Colonic mucosa (tissue), 4 donors: ENCODE measurements around the gene DEFB131A. TPM values are rescaled to one million over a fixed set of nuclear protein-coding genes. Genes with fewer than 3 reads are reported as not detected.
"Not testable (repeated sequence)": the region's sequence is repeated elsewhere in the genome, so short reads cannot be mapped to it uniquely, and the experiment has no call there.

ENCODE experiments used
- DNase-seq: peaks from one replicate; pipeline ENCODE4 v3.0.0-alpha.2; 2020
- H3K27ac ChIP-seq: fragments of 200-600 bp; one replicate; pipeline ENCODE4 v1.8.0; 2021
- H3K27me3 ChIP-seq: fragments of 200-600 bp; one replicate; pipeline ENCODE4 v1.8.0; 2021
- H3K36me3 ChIP-seq: fragments of 200-600 bp; one replicate; pipeline ENCODE4 v1.8.0; 2021
- H3K4me1 ChIP-seq: fragments of 200-600 bp; one replicate; pipeline ENCODE4 v1.8.0; 2021; ENCODE audit warnings: mild to moderate bottlenecking
- H3K4me3 ChIP-seq: fragments of 200-600 bp; one replicate; pipeline ENCODE4 v1.8.0; 2021
- H3K9ac ChIP-seq, 2 donors: one replicate each; pipeline ENCODE4 v1.7.0; 2013; ENCODE audit warnings: control low read depth in 2 of 2, low read depth in 2 of 2, low read length in 2 of 2
- H3K9me3 ChIP-seq: fragments of 200-600 bp; one replicate; pipeline ENCODE4 v1.8.0; 2021
- intact Hi-C: fragments of 100-400 bp; cut with DNase I; formaldehyde crosslinking; loops from one replicate; pipeline ENCODE4 v1.14.1; 2022
- total RNA-seq, 2 donors: library from RNA; stranded (reverse); fragmentation: NEBNext Ultra II Directional in 1 of 2; extraction: Animal tissue kit (Norgen Biotek cat#: 25700) in 1 of 2; gene quantifications; one replicate each; pipeline ENCODE4 v1.2.1, GENCODE V29; 2021
- donor health status: healthy.
- donor health status: DM: no; HTN: no; CAD: no.
- donor health status: DM: no; HTN: no; CAD: no.

The DEFB131A gene
- total RNA-seq, 2 donors from 2014 or later: not detected

- H3K9me3 ChIP-seq, H3K4me3 ChIP-seq, H3K27me3 ChIP-seq, DNase-seq, H3K9ac ChIP-seq, H3K4me1 ChIP-seq, H3K27ac ChIP-seq, intact Hi-C loops, H3K36me3 ChIP-seq: not testable (repeated sequence)
Measured at GRCh38 chr4:9455046-9455445, 10.8 kb downstream of the DEFB131A start.

DNA sequence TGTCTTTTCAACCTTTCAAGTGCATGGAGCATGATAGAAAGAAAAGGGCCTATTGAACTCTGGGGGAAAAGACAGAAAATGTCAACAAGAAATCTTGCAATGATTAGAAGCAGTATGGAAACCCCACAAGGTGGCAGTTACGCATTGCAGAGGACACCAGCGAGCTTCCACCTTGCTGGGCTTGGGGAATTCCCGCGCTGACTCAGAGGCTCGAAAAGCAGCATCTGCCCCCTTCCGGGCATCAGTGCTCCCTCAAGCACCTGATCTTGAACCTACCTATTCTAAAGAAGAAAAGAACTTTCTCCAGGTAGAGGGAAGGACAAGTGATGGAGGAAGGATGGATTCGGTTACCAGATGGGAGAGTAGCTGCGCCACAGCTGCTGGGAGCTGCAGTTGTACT lies 35.3 kb downstream of the DEFB131A start:
- H3K9me3 ChIP-seq, intact Hi-C loops, H3K27me3 ChIP-seq, H3K4me3 ChIP-seq, H3K9ac ChIP-seq, H3K27ac ChIP-seq, H3K36me3 ChIP-seq, DNase-seq, H3K4me1 ChIP-seq: not testable (repeated sequence)

GRCh38 chr4:9480066-9480465 lies 35.9 kb downstream of the DEFB131A start:
- H3K4me1 ChIP-seq, H3K27me3 ChIP-seq, H3K9ac ChIP-seq, DNase-seq, intact Hi-C loops, H3K9me3 ChIP-seq, H3K27ac ChIP-seq, H3K4me3 ChIP-seq, H3K36me3 ChIP-seq: not testable (repeated sequence)

DNA sequence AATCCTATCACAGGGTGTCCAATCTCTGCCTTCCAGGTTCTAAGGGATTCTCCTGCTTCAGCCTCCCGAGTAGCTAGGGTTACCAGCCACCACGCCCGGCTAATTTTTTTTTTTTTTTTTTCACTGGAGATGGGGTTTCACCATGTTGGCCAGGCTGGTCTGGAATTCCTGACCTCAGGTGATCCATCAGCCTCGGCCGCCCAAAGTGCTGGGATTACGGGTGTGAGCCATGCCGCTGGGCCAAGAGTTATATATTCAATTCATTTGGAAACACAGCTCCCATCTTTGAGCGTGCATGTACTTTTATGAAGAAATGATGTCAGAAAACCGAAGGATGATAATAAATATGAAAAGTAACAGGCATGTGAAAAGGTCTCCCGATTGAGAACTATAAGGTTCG lies 38.7 kb downstream of the DEFB131A start:
- H3K4me1 ChIP-seq, H3K27me3 ChIP-seq, intact Hi-C loops, DNase-seq, H3K9ac ChIP-seq, H3K4me3 ChIP-seq, H3K27ac ChIP-seq, H3K9me3 ChIP-seq, H3K36me3 ChIP-seq: not testable (repeated sequence)

GRCh38 chr4:9483682-9484081 lies 39.5 kb downstream of the DEFB131A start:
- H3K4me1 ChIP-seq, H3K27me3 ChIP-seq, intact Hi-C loops, H3K9me3 ChIP-seq, H3K36me3 ChIP-seq, H3K9ac ChIP-seq, H3K27ac ChIP-seq, DNase-seq, H3K4me3 ChIP-seq: not testable (repeated sequence)

DNA sequence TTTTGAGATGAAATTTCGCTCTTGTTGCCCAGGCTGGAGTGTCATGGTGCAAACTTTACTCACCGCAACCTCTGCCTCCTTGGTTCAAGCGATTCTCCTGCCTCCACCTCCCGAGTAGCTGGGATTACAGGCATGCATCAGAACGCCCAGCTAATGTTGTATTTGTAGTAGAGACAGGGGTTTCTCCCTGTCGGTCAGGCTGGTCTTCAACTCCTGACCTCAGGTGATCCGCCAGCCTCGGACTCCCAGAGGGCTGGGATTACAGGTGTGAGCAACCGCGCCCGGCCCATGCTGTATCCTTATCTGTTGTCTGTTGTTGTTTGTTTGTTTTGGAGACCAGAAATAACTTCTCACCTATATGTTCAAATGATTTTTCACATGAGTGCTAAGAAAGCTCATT lies 42.7 kb downstream of the DEFB131A start:
- H3K4me3 ChIP-seq, intact Hi-C loops, H3K27me3 ChIP-seq, H3K27ac ChIP-seq, H3K9me3 ChIP-seq, DNase-seq, H3K36me3 ChIP-seq, H3K4me1 ChIP-seq, H3K9ac ChIP-seq: not testable (repeated sequence)

DNA sequence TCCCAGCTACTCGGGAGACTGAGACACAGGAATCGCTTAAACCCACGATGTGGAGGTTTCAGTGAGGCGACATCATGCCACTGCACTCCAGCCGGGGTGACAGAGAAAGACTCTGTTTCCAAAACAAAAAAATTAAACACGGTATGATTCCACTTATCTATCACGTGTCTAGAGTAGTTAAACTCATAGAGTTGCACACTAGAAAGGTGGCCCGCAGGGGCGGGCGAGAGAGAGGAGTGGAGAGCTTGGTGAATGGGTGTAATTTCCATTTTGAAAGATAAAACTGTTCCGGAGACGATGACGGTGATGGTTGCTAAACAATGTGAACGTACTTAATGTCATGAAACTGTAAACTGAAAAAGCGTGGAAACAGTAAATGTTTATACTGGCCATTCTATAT lies 44.6 kb downstream of the DEFB131A start:
- H3K27ac ChIP-seq, intact Hi-C loops, H3K9ac ChIP-seq, H3K4me1 ChIP-seq, H3K27me3 ChIP-seq, H3K9me3 ChIP-seq, H3K36me3 ChIP-seq, H3K4me3 ChIP-seq, DNase-seq: not testable (repeated sequence)

DNA sequence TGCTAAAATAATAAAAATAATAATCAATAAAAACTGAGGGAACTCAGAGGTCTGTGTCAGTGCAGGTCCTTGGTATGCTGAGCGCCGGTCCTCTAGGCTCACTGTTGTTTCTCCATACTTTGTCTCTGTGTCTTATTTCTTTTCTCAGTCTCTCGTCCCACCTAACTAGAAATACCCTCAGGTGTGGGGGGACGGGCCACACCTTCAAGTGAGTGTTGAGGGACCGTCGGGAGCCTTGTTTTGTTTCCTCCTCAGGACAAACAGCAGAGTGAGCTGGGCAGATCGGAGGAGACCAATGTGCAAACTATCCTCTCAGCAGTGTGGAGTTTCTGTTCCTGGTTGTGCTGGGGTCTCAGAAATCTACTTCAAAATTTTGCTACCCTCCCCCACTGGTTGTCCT lies 46.3 kb downstream of the DEFB131A start:
- H3K9ac ChIP-seq, H3K4me3 ChIP-seq, H3K36me3 ChIP-seq, H3K4me1 ChIP-seq, intact Hi-C loops, H3K27me3 ChIP-seq, H3K9me3 ChIP-seq, H3K27ac ChIP-seq, DNase-seq: not testable (repeated sequence)

- H3K4me3 ChIP-seq, H3K9me3 ChIP-seq, intact Hi-C loops, H3K4me1 ChIP-seq, DNase-seq, H3K9ac ChIP-seq, H3K27ac ChIP-seq, H3K36me3 ChIP-seq, H3K27me3 ChIP-seq: not testable (repeated sequence)
Measured at GRCh38 chr4:9490986-9491385, 46.8 kb downstream of the DEFB131A start.

GRCh38 chr4:9493589-9493988 lies 49.4 kb downstream of the DEFB131A start:
- DNase-seq, intact Hi-C loops, H3K36me3 ChIP-seq, H3K9ac ChIP-seq, H3K27me3 ChIP-seq, H3K27ac ChIP-seq, H3K4me3 ChIP-seq, H3K9me3 ChIP-seq, H3K4me1 ChIP-seq: not testable (repeated sequence)

DNA sequence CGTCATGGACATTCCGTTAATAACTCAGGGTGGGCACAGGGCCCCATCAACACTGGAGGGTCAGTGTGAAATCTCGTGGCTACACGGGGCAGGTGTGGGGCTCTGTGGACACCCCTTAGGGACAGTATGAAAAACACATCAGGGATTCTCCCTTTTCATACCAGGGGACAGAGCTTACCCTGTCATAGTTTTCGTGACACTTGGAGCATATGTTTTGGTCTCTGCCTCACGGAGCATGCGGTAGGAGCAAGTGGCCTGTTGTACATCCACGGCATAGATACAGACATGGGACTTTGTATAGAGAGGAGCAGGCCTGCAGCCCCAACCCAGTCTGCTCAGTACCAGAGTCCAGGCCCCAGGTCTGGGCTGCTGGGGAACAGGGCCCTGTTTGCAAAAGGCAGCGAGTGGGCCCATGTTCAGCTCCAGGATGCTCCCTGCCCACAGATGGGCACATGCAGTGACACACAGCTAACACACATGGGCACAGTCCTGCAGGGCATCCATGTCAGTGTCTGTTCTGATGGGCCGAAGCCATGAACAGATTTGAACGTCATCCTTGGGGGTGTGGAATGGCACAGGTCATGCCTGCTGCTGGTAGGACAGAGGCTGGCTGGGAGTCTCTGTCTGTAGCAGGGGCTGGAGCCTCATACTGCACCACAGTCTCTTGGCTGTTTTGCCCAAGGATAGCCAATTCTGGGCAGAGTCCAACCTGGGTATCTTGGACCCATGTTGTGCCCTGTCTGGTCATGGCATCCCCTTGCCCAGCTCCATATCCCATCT lies 50.2 kb downstream of the DEFB131A start:
- H3K4me1 ChIP-seq, H3K9me3 ChIP-seq, H3K27ac ChIP-seq, H3K36me3 ChIP-seq, intact Hi-C loops, H3K9ac ChIP-seq, DNase-seq, H3K27me3 ChIP-seq, H3K4me3 ChIP-seq: not testable (repeated sequence)
